DOHH2 (cell line): ENCODE data around the gene ZNF296.

ENCODE experiments used
- EZH2phosphoT487 ChIP-seq: fragments of 200-600 bp; sonication (generic); IDR thresholded peaks from 2 replicates; pipeline ENCODE4 v1.6.1; 2017; ENCODE audit warnings: borderline replicate concordance, mild to moderate bottlenecking, antibody characterized with exemption, low read length, moderate library complexity, mixed read lengths
- TF ChIP-seq, protein P1 (sequence below): fragments of 200-600 bp; sonication (generic); IDR thresholded peaks from one replicate; pipeline ENCODE4 v1.5.1; 2014; ENCODE audit warnings: antibody characterized with exemption, mild to moderate bottlenecking, low read depth, low read length; ENCODE audit not compliant: poor library complexity, severe bottlenecking

DNA sequence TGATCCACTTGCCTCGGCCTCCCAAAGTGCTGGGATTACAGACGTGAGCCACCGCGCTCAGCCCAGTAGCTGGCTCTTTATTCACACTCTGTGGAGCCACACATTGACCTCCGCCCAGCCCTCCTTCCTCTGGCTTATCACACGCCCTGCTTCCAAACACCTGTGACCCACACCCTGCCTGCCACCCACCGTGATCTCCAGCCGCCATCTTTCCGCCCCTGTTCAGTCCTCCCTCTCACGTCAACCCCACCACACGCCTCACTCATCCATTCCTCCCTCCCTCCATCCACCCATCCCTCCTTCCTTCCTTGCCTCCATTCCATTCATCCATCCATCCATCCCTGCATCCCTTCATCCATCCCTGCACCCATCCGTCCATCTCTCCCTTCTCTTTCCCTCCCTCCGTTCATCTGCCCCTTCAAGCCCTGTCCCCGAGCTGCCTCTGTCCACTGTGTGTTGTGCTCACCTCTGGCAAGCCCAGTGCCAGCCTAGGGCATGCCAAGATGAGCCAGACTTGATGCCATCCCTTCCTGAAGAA is 17.6 kb downstream of the ZNF296 start:
- TF ChIP-seq, protein P1, sequence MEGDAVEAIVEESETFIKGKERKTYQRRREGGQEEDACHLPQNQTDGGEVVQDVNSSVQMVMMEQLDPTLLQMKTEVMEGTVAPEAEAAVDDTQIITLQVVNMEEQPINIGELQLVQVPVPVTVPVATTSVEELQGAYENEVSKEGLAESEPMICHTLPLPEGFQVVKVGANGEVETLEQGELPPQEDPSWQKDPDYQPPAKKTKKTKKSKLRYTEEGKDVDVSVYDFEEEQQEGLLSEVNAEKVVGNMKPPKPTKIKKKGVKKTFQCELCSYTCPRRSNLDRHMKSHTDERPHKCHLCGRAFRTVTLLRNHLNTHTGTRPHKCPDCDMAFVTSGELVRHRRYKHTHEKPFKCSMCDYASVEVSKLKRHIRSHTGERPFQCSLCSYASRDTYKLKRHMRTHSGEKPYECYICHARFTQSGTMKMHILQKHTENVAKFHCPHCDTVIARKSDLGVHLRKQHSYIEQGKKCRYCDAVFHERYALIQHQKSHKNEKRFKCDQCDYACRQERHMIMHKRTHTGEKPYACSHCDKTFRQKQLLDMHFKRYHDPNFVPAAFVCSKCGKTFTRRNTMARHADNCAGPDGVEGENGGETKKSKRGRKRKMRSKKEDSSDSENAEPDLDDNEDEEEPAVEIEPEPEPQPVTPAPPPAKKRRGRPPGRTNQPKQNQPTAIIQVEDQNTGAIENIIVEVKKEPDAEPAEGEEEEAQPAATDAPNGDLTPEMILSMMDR: no peak
- no peak for TF ChIP-seq EZH2phosphoT487
